Measurements from ENCODE around the gene PAIP2B. TPM values are rescaled to one million over a fixed set of nuclear protein-coding genes. Genes with fewer than 3 reads are reported as not detected.

The PAIP2B gene
- total RNA-seq (2.9 TPM), polyA plus RNA-seq (1 to 10 TPM; 2.1 to 2.9 (median 2.4) TPM)

- peaks cover 30% of the 10 kb centered on the region for H3K27me3 Mint-ChIP-seq
- Histone ChIP-seq H3K36me3 (ENCODE audit: control insufficient read depth, insufficient read depth, low read length) (no peaks in the 10 kb centered on the region), H3K27me3 (ENCODE audit: control insufficient read depth, insufficient read depth, low read length) (peaks cover 6% of the 10 kb centered on the region), H3K4me1 (ENCODE audit: control insufficient read depth, insufficient read depth, low read length, poor library complexity, severe bottlenecking) (peaks cover 13% of the 10 kb centered on the region), H3K9me3 (ENCODE audit: control insufficient read depth in 2 of 2, low read length in 2 of 2) (no peaks in the 10 kb centered on the region), H3K4me3 (ENCODE audit: low read depth, low read length) (peak within 1 kb of the TSS; percentile 78), H3K27ac (ENCODE audit: insufficient read depth, low read length, poor library complexity, severe bottlenecking) (peak within 1 kb of the TSS; percentile 73)
- peak; percentile 90 to 93 for ATAC-seq (ENCODE audit: low read depth in 2 of 2)
- peaks cover 5% of the 10 kb centered on the region for H3K36me3 Mint-ChIP-seq
- peak within 1 kb of the TSS; percentile 76 to 97 (median 95) for H3K27ac Mint-ChIP-seq
- DNase-seq: peak; percentile 96 to 99 (median 97)
- peaks cover 0 to 32% (median 22%) of the 10 kb centered on the region in 4 donors for H3K4me1 Mint-ChIP-seq
- H3K9me3 Mint-ChIP-seq: peaks cover 0 to 6% (median 0%) of the 10 kb centered on the region in 7 donors
- H3K4me3 Mint-ChIP-seq: peak within 1 kb of the TSS; percentile 89 to 97 (median 96)
These were observed at the start of gene PAIP2B for GRCh38 chr2:71226965-71227560. Gene PAIP2B (minus strand): TSS chr2:71227103. CDS start chr2:71202589, 24,514 bp downstream.

- no peaks in the 10 kb centered on the region for H3K36me3 ChIP-seq (ENCODE audit: control insufficient read depth, insufficient read depth, low read length)
- H3K27ac ChIP-seq (ENCODE audit: insufficient read depth, low read length, poor library complexity, severe bottlenecking): no peak overlapping the region
- peaks cover 81% of the 10 kb centered on the region for H3K27me3 Mint-ChIP-seq
- H3K9me3 ChIP-seq (ENCODE audit: control insufficient read depth in 2 of 2, low read length in 2 of 2): no peaks in the 10 kb centered on the region
- no peak overlapping the region for H3K4me3 ChIP-seq (ENCODE audit: low read depth, low read length)
- H3K4me3 Mint-ChIP-seq: peak overlapping the region in 3 of 4 donors; percentile 8 to 39 (median 33)
- H3K36me3 Mint-ChIP-seq: no peaks in the 10 kb centered on the region
- ATAC-seq (ENCODE audit: low read depth in 2 of 2) (no peak), DNase-seq (no peak)
- peaks cover 17% of the 10 kb centered on the region for H3K4me1 ChIP-seq (ENCODE audit: control insufficient read depth, insufficient read depth, low read length, poor library complexity, severe bottlenecking)
- peaks cover 0 to 21% (median 12%) of the 10 kb centered on the region in 4 donors for H3K4me1 Mint-ChIP-seq
- peaks cover 28% of the 10 kb centered on the region for H3K27me3 ChIP-seq (ENCODE audit: control insufficient read depth, insufficient read depth, low read length)
- no peak overlapping the region for H3K27ac Mint-ChIP-seq
- peaks cover 0 to 7% (median 1%) of the 10 kb centered on the region in 7 donors for H3K9me3 Mint-ChIP-seq
These were observed 49.0 kb upstream of the PAIP2B start for GRCh38 chr2:71275939-71276310.

GRCh38 chr2:71269511-71270090 lies 42.7 kb upstream of the PAIP2B start:
- Histone ChIP-seq H3K27ac (ENCODE audit: insufficient read depth, low read length, poor library complexity, severe bottlenecking) (no peak overlapping the region), H3K4me3 (ENCODE audit: low read depth, low read length) (no peak overlapping the region), H3K9me3 (ENCODE audit: control insufficient read depth in 2 of 2, low read length in 2 of 2) (no peaks in the 10 kb centered on the region), H3K36me3 (ENCODE audit: control insufficient read depth, insufficient read depth, low read length) (no peaks in the 10 kb centered on the region), H3K4me1 (ENCODE audit: control insufficient read depth, insufficient read depth, low read length, poor library complexity, severe bottlenecking) (no peaks in the 10 kb centered on the region), H3K27me3 (ENCODE audit: control insufficient read depth, insufficient read depth, low read length) (no peaks in the 10 kb centered on the region)
- H3K9me3 Mint-ChIP-seq: peaks cover 0 to 4% (median 0%) of the 10 kb centered on the region in 7 donors
- DNase-seq (no peak), ATAC-seq (ENCODE audit: low read depth in 2 of 2) (no peak)
- H3K4me3 Mint-ChIP-seq: no peak overlapping the region
- H3K27ac Mint-ChIP-seq: no peak overlapping the region
- peaks cover 2% of the 10 kb centered on the region for H3K36me3 Mint-ChIP-seq
- H3K4me1 Mint-ChIP-seq: peaks cover 0 to 5% (median 0%) of the 10 kb centered on the region in 4 donors
- peaks cover 52% of the 10 kb centered on the region for H3K27me3 Mint-ChIP-seq

GRCh38 chr2:71263386-71263785 lies 36.5 kb upstream of the PAIP2B start:
- H3K27ac Mint-ChIP-seq: peak overlapping the region in 1 of 3 donors; percentile 20
- Histone ChIP-seq H3K4me3 (ENCODE audit: low read depth, low read length) (no peak overlapping the region), H3K27me3 (ENCODE audit: control insufficient read depth, insufficient read depth, low read length) (peaks cover 5% of the 10 kb centered on the region), H3K27ac (ENCODE audit: insufficient read depth, low read length, poor library complexity, severe bottlenecking) (no peak overlapping the region), H3K9me3 (ENCODE audit: control insufficient read depth in 2 of 2, low read length in 2 of 2) (no peaks in the 10 kb centered on the region), H3K4me1 (ENCODE audit: control insufficient read depth, insufficient read depth, low read length, poor library complexity, severe bottlenecking) (no peaks in the 10 kb centered on the region), H3K36me3 (ENCODE audit: control insufficient read depth, insufficient read depth, low read length) (no peaks in the 10 kb centered on the region)
- peaks cover 27% of the 10 kb centered on the region for H3K27me3 Mint-ChIP-seq
- no peak for DNase-seq
- no peak overlapping the region for H3K4me3 Mint-ChIP-seq
- H3K4me1 Mint-ChIP-seq: no peaks in the 10 kb centered on the region
- H3K36me3 Mint-ChIP-seq: peaks cover 3% of the 10 kb centered on the region
- H3K9me3 Mint-ChIP-seq: peaks cover 0 to 2% (median 0%) of the 10 kb centered on the region in 7 donors
- ATAC-seq (ENCODE audit: low read depth in 2 of 2): no peak

- Mint-ChIP-seq H3K4me1 (no peaks in the 10 kb centered on the region), H3K9me3 (peaks cover 0 to 2% (median 0%) of the 10 kb centered on the region in 7 donors), H3K27ac (no peak overlapping the region), H3K36me3 (peaks cover 3% of the 10 kb centered on the region), H3K27me3 (peaks cover 37% of the 10 kb centered on the region), H3K4me3 (no peak overlapping the region)
- Histone ChIP-seq H3K27me3 (ENCODE audit: control insufficient read depth, insufficient read depth, low read length) (peaks cover 10% of the 10 kb centered on the region), H3K9me3 (ENCODE audit: control insufficient read depth in 2 of 2, low read length in 2 of 2) (no peaks in the 10 kb centered on the region), H3K36me3 (ENCODE audit: control insufficient read depth, insufficient read depth, low read length) (no peaks in the 10 kb centered on the region), H3K27ac (ENCODE audit: insufficient read depth, low read length, poor library complexity, severe bottlenecking) (no peak overlapping the region), H3K4me1 (ENCODE audit: control insufficient read depth, insufficient read depth, low read length, poor library complexity, severe bottlenecking) (no peaks in the 10 kb centered on the region), H3K4me3 (ENCODE audit: low read depth, low read length) (no peak overlapping the region)
- DNase-seq (no peak), ATAC-seq (ENCODE audit: low read depth in 2 of 2) (no peak)
These were observed 34.6 kb upstream of the PAIP2B start for GRCh38 chr2:71261534-71261933.

GRCh38 chr2:71256421-71256820 lies 29.5 kb upstream of the PAIP2B start:
- H3K27ac Mint-ChIP-seq: no peak overlapping the region

GRCh38 chr2:71254776-71255175 lies 27.9 kb upstream of the PAIP2B start:
- Mint-ChIP-seq H3K4me1 (no peaks in the 10 kb centered on the region), H3K9me3 (peaks cover 0 to 5% (median 0%) of the 10 kb centered on the region in 7 donors), H3K4me3 (no peak overlapping the region), H3K36me3 (no peaks in the 10 kb centered on the region), H3K27me3 (peaks cover 18% of the 10 kb centered on the region), H3K27ac (no peak overlapping the region)
- ATAC-seq (ENCODE audit: low read depth in 2 of 2) (no peak), DNase-seq (no peak)
- Histone ChIP-seq H3K27me3 (ENCODE audit: control insufficient read depth, insufficient read depth, low read length) (peaks cover 13% of the 10 kb centered on the region), H3K9me3 (ENCODE audit: control insufficient read depth in 2 of 2, low read length in 2 of 2) (no peaks in the 10 kb centered on the region), H3K4me1 (ENCODE audit: control insufficient read depth, insufficient read depth, low read length, poor library complexity, severe bottlenecking) (no peaks in the 10 kb centered on the region), H3K4me3 (ENCODE audit: low read depth, low read length) (no peak overlapping the region), H3K27ac (ENCODE audit: insufficient read depth, low read length, poor library complexity, severe bottlenecking) (no peak overlapping the region), H3K36me3 (ENCODE audit: control insufficient read depth, insufficient read depth, low read length) (no peaks in the 10 kb centered on the region)

More at GRCh38 chr2:71256421-71256820, 29.5 kb upstream of the PAIP2B start:
- H3K27ac ChIP-seq (ENCODE audit: insufficient read depth, low read length, poor library complexity, severe bottlenecking): no peak overlapping the region
- H3K4me3 Mint-ChIP-seq: no peak overlapping the region
- H3K36me3 ChIP-seq (ENCODE audit: control insufficient read depth, insufficient read depth, low read length): no peaks in the 10 kb centered on the region
- peaks cover 13% of the 10 kb centered on the region for H3K27me3 ChIP-seq (ENCODE audit: control insufficient read depth, insufficient read depth, low read length)
- DNase-seq: no peak
- H3K36me3 Mint-ChIP-seq: no peaks in the 10 kb centered on the region
- ATAC-seq (ENCODE audit: low read depth in 2 of 2): no peak
- H3K9me3 ChIP-seq (ENCODE audit: control insufficient read depth in 2 of 2, low read length in 2 of 2): no peaks in the 10 kb centered on the region
- peaks cover 27% of the 10 kb centered on the region for H3K27me3 Mint-ChIP-seq
- H3K4me3 ChIP-seq (ENCODE audit: low read depth, low read length): no peak overlapping the region
- no peaks in the 10 kb centered on the region for H3K4me1 Mint-ChIP-seq
- peaks cover 0 to 2% (median 0%) of the 10 kb centered on the region in 7 donors for H3K9me3 Mint-ChIP-seq
- no peaks in the 10 kb centered on the region for H3K4me1 ChIP-seq (ENCODE audit: control insufficient read depth, insufficient read depth, low read length, poor library complexity, severe bottlenecking)

GRCh38 chr2:71254078-71254477 lies 27.2 kb upstream of the PAIP2B start:
- no peaks in the 10 kb centered on the region for H3K36me3 Mint-ChIP-seq
- peaks cover 10% of the 10 kb centered on the region for H3K27me3 ChIP-seq (ENCODE audit: control insufficient read depth, insufficient read depth, low read length)
- no peaks in the 10 kb centered on the region for H3K36me3 ChIP-seq (ENCODE audit: control insufficient read depth, insufficient read depth, low read length)
- DNase-seq (no peak), ATAC-seq (ENCODE audit: low read depth in 2 of 2) (no peak)
- H3K4me1 Mint-ChIP-seq: no peaks in the 10 kb centered on the region
- peaks cover 18% of the 10 kb centered on the region for H3K27me3 Mint-ChIP-seq
- H3K27ac ChIP-seq (ENCODE audit: insufficient read depth, low read length, poor library complexity, severe bottlenecking): no peak overlapping the region
- H3K4me3 ChIP-seq (ENCODE audit: low read depth, low read length): no peak overlapping the region
- H3K9me3 Mint-ChIP-seq: peaks cover 0 to 5% (median 0%) of the 10 kb centered on the region in 7 donors
- no peak overlapping the region for H3K4me3 Mint-ChIP-seq
- no peak overlapping the region for H3K27ac Mint-ChIP-seq
- H3K4me1 ChIP-seq (ENCODE audit: control insufficient read depth, insufficient read depth, low read length, poor library complexity, severe bottlenecking): no peaks in the 10 kb centered on the region
- H3K9me3 ChIP-seq (ENCODE audit: control insufficient read depth in 2 of 2, low read length in 2 of 2): no peaks in the 10 kb centered on the region

Measured in CD4-positive, CD25-positive, alpha-beta regulatory T cell (primary cell).